Stimulated activated naive CD4-positive, alpha-beta T cell (primary cell): ENCODE measurements around the gene EGFL7.

Experiments
- DNase-seq, 6 experiments: peaks; one replicate each; lab custom pipeline; 2025; lab: John Stamatoyannopoulos, UW

EGFL7 gene

GRCh38 chr9:136672431-136673087, 9.8 kb downstream of the EGFL7 start:
- no peak for DNase-seq

- DNase-seq: no peak
These were observed 10.6 kb downstream of the EGFL7 start for GRCh38 chr9:136673088-136673974.

DNA sequence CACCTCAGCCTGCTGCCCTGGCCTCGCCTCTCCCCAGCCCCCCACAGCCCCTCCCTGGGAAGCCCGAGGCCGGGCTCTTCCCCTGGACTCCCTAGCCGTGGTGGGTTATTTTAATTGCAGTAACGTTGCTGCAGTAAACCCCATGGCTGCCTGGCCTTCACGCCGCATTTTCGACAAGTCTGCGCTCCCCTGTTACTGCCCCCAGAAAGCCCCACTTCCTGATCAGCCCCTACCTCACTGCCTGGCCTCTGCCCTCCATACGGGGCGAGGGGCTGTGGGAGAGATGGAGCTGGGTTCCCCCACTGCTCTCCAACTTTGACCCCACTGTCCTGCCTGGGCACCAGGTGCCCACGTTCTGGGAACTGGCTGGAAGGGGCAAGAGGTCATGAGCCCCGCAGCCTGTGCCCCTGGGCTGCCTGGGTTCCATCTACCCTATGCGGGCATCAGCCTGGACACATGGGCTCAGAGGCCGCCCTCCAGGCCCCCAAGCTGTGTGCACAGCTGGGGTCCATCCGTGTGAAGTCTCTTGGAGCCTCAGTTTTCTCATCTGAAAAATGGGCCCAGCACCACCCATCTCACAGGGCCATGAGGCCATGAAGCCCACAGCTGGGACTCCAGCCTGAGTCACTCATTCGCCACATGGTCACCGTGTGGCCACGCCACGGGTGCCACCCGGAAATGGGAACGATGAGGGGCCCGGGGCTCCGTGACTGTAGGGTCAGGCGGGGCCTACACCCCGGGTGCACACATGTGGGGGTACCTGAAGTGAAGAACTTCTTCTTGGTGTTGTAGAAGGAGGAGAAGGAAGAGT, 11.5 kb downstream of the EGFL7 start:
- no peak for DNase-seq

DNA sequence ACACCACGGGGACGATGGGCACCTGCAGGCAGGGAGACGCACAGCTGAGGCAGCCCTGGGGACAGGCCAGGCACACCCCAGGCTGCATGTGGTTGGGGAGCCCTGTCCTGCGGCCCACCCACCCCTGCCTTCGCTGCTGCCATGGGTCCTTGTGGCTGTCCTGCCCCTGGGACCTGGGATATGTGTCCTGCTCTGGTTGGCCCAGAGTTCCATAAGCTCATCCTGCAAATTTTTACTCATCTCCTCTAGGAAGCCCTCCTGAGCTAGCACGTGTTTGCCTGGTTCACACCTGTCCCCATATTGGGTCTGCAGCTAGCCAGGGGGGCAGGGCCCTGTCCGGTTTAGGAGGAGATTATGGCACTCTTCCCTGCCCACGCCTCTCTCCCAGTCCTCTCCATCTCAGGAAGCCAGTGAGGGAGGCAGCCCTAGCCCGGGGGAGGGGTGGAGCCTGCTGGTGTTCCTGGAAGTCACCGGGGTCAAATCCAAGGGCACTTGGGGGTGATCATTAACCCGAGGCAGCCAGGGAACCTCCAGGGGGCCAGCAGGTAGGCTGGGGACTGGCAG, 12.2 kb downstream of the EGFL7 start:
- no peak for DNase-seq

GRCh38 chr9:136675477-136676296, 13.0 kb downstream of the EGFL7 start:
- DNase-seq: no peak

DNA sequence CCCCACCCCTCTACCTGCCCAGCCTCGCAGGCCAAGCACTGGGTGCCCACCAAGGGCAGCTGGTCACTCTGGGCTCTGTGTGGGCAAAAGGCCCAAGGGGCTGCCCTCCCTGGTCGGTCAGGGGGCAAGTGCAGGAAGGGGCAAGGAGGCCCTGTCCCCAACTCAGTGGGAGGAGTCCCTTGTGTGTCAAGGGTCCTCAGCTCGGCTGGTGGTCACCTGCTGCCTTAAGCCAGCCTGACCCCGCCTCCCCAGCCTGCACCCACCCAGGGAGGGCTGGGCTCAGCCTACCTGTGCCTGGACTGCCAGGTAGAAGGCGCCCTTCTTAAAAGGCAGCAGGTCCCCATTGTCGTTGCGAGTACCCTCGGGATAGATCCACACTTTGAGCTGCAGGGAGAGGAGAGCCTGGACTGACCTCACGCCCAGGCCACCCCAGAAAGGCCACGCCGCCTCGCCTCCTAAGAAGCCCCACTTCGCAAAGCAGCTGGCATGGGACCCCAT, 13.6 kb downstream of the EGFL7 start:
- no peak for DNase-seq

DNA sequence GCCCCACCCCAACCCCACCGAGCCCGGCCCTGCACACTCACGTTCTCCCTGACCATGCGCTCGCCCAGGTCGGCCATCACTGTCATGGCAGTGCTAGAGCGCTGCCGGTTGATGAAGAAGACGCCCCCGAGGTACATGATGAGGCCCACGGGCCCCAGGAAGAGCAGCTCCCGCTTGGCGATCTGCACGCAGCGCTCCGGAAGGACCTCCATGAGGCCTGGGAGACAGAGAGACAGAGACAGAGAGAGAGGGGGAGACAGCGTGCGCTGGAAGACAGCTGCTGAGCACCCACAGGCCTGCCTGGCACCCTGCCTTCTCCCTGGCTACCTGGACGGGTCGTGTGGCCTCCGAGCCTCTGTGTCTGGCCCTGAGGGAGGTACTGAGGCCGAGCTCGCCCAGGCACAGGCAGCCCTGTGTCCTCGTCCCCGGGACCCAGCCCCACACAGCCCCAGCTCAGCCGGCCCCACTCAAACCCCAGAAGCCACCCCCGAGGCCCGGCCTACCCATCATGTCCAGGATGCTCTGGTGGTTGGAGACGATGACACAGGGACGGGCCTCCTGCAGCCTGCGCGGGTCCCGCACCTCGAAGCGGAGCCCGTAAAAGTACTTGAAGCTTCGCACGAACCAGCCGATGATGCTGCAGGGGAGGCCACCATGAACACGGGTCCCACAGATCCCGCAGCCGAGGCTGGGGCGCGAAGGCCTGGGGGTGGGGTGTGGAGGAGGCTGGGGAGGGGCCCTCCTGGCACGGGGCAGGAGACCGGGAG, 14.4 kb downstream of the EGFL7 start:
- no peak for DNase-seq

GRCh38 chr9:136678034-136678433, 15.3 kb downstream of the EGFL7 start:
- no peak for DNase-seq

DNA sequence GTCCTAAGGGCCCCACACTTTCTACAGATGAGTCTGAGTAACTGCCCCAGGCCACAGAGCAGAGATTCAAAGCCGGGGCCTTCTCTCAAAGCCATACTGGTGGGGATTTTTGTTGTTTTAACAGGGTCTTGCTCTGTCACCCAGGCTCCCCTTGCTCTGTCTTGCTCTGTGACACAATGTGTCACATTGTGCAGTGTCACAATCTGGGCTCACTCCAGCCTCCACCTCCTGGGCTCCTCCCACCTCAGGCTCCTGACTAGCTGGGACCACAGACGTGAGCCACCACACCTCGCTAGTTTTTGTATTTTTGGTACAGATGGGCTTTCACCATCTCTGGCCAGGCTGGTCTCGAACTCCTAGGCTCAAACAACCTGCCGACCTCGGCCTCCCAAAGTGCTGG, 15.9 kb downstream of the EGFL7 start:
- no peak for DNase-seq

- no peak for DNase-seq
These were observed 16.8 kb downstream of the EGFL7 start for GRCh38 chr9:136679431-136679941.

DNA sequence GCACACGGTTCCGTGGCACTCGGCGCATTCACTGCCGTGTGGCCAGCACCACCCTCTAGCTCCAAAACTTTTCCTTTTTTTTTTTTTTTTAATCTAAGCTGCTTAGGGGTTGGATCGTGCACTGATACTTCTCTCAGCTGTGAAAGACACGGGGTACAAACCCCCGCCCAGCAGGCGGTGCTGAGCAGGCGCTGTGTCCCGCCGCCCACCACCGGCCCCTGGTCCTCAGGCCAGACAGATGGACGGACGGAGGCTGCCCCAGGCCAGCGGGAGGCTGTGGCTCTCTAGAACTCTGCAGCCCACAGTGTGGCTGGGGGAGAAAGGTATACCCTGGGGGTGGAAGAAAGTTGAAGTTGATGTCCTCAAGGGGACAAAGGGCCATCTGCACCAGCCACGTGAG, 18.3 kb downstream of the EGFL7 start:
- no peak for DNase-seq

DNA sequence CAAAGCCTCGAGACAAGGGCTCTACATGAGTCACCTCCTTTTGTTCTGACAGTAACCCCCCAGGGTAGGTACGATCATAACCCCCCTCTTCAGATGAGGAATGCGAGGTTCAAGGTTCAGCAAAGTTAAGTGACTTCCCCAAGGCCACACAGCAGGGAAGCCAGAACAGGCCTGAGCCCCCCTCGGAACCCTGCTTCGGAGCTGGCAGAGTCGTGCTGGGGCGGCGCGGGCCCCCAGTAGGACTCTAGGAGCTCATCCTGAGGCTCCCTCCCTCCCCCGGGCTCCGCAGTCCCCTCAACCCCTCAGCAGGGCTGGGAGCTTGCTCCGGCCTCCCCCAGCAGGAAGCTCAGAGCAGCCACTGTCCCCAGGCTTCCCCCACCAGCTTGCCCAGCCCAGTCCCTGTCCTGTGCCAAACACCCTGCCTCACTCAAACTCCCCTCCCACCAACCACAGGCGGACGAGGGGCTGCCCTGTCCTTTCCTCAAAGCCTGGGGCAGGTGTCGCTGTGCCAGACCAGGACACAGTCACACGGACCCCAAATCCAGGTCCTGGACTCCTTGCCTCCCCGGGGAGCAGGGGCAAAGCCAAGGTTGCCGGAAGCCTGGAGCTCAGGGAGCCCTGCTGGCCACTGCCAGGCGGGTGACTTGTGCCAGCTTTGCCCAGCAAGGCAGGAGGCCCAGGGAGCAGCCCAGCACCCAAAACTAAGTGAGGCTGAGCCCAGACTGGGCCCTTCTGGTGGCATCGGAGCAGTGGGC, 19.4 kb downstream of the EGFL7 start:
- no peak for DNase-seq

- no peak for DNase-seq
These were observed 20.0 kb downstream of the EGFL7 start for GRCh38 chr9:136682710-136683109.

DNA sequence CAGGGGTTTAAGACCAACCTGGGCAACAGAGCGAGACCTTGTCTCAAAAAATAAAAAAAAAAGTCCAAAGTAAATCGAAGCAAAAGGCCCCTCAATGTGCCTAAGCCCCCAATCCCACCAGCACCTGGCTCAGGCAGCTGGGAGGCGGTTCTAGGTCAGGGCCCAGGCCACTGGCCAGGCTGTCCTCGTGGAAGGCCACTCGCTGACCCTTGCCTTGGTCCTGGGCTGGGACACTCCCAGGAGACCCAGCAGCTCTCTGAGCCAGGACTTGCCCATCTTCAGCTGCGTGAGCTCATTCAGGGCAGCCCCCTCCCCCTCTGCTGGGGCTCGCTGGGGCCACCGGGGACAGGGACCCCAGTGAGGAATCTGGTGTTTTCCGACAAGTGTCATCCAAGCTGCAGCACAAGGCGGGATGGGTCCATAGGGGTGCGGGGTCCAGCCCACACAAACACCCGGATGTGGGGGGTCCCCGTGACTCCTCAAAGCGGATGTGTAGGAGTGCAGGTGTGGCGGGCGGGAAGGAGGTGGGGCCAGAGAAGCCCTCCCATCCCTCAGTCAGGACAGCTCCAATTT, 20.5 kb downstream of the EGFL7 start:
- no peak for DNase-seq

DNA sequence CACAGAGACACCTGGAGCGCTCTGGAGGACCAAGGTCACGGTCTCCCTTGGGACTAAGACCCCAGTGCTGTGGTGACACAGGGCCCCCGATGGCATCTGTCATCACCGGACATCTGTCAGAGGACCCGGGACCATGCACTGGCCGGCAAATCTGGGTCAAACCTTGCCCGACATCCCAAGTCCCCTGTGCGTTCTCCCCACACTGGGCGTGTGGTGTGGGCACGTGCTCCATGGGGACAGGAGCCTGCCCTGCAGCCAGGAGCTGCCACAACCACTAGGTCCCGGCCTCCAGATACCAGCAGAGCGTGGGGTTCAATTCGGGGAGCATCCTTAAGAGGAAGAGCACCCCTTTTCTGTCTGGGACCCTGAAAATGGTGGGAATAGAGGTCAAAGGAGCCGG, 21.0 kb downstream of the EGFL7 start:
- no peak for DNase-seq

DNA sequence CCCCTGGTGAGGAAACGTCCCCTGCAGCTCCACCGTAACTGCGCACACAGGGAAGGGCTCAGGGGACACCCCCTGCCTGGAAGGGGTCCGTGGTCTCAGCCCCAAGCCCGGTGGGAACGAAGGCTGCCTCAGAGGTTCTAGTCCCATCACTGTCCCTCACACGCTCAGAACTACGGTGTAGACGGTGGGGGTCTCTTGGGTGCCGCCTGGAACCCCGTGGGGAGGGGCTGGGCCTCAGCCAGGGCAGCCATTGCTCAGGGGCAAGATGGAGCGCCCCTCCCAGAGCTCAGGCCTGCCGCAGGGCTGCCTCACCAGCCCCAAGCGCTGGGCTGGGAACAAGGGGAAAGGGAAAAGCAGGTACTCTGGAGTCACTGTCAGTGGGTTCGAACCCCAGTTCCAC, 21.6 kb downstream of the EGFL7 start:
- no peak for DNase-seq

GRCh38 chr9:136684799-136685198, 22.1 kb downstream of the EGFL7 start:
- DNase-seq: no peak

DNA sequence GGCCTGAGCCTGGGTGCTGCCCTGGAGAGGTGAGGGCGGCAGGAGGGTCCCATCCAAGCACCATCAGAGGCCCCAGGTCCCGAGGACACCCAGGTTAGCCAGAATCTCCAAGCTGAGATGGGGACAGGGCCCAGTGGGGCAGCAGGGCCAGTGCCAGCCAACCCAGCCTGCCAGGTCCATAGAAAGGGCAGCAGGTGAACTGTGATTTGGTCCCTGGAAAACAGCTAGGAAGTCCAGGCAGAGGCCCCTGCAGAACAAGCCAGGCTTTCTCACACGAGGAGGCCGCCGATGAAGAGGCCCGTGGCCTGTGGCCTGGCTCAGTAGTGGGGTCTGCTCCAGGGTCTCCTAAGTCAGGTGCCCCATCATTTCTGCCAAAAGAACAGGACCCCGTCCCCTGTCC, 22.5 kb downstream of the EGFL7 start:
- DNase-seq: no peak
